DMS 273 treated with DMSO at 0.1 percent for 48 hours (cell line): ENCODE measurements around the gene AKR1B1.

Experiments
- DNase-seq: peaks from one replicate; lab custom pipeline; 2025; lab: John Stamatoyannopoulos, UW

The AKR1B1 gene

DNA sequence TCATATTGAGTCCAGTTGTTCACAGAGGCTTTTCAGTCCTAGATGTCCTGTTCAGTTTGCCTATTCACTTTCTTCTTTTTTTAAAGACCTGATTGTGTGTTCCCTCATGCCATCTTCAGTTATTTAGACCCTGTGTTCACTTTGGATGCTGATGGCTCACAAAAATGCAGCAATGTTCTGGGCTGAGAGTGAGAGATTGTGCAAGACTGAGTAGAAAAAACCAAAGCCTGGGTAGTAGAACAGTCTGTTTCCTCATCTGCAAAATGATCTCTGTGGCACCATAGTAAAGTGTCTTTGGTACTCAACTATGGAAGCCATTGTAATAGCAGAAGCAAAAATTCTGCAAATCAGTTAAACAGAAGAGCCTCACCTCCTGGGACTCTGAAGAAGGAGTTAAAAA lies 43.2 kb downstream of the AKR1B1 start:
- no peak for DNase-seq

- DNase-seq, result peak; percentile 2
Observed at GRCh38 chr7:134414109-134414508, 44.8 kb downstream of the AKR1B1 start.

- no peak for DNase-seq
Observed at GRCh38 chr7:134407311-134407710, 51.6 kb downstream of the AKR1B1 start.

DNA sequence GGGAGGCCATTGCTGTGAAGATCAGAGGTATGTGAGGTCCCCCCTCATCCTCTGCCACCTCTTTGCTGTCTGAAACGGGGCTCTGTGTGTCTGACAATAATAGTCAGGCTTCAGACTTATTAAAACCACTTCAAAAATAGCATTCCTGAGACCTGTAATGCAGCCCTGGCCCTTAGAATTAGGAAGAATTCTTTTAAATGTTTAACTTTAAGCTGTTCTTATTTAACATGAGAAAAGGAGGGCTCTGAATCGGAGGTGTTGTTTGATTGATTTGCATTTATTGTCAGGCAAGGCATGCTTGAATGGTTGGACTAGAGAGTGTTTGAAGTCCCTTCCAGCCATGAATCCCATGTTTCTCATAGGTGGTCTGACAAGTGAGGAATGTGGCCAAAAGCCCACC lies 52.5 kb downstream of the AKR1B1 start:
- no peak for DNase-seq

- no peak for DNase-seq
Observed at GRCh38 chr7:134405299-134405698, 53.6 kb downstream of the AKR1B1 start.

- no peak for DNase-seq
Observed at GRCh38 chr7:134403062-134403461, 55.8 kb downstream of the AKR1B1 start.

GRCh38 chr7:134400859-134401258 lies 58.0 kb downstream of the AKR1B1 start:
- no peak for DNase-seq

GRCh38 chr7:134396031-134396430 lies 62.9 kb downstream of the AKR1B1 start:
- DNase-seq, result no peak

- no peak for DNase-seq
Observed at GRCh38 chr7:134395604-134396003, 63.3 kb downstream of the AKR1B1 start.

DNA sequence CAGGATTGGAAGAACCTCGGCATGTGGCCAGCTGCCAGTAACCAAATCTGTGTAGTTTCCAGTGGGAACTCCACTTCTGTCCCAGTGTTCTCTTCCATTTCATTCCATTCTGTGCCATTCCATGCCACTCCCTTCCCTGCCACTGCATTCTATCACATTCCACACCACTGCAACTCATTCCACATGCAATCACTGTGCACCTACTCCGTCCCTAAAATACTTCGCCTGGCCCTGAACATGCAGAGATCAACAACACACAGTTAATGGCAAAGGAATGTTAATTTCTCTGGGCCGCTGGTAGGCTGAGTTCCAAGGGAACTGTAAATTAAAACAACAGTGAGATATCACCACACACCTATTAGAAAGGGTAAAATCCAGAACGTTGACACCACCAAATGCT lies 64.8 kb downstream of the AKR1B1 start:
- DNase-seq, result no peak
